NK-92 (cell line): Measurements from ENCODE around the gene MRC1.

Experiments used
- DNase-seq: peaks from one replicate; lab custom pipeline; 2025; ENCODE audit not compliant: unreplicated experiment; lab: John Stamatoyannopoulos, UW

Gene MRC1

GRCh38 chr10:17795083-17795482 lies 14.1 kb upstream of the MRC1 start:
- no peak for DNase-seq

- no peak for DNase-seq
Measured at GRCh38 chr10:17795813-17796594, 13.1 kb upstream of the MRC1 start.

GRCh38 chr10:17801507-17801906 lies 7.6 kb upstream of the MRC1 start:
- DNase-seq, result no peak

GRCh38 chr10:17802350-17802749 lies 6.8 kb upstream of the MRC1 start:
- no peak for DNase-seq

- DNase-seq, result no peak
Measured at GRCh38 chr10:17802976-17803375, 6.2 kb upstream of the MRC1 start.

GRCh38 chr10:17805330-17805729 lies 3.8 kb upstream of the MRC1 start:
- no peak for DNase-seq

- DNase-seq, result no peak
Measured at GRCh38 chr10:17805921-17806577, 3.1 kb upstream of the MRC1 start.

GRCh38 chr10:17811146-17811865 lies 2.2 kb downstream of the MRC1 start:
- no peak for DNase-seq

GRCh38 chr10:17814973-17815372 lies 5.8 kb downstream of the MRC1 start:
- DNase-seq, result no peak

GRCh38 chr10:17816199-17816598 lies 7.1 kb downstream of the MRC1 start:
- no peak for DNase-seq

GRCh38 chr10:17817316-17817715 lies 8.2 kb downstream of the MRC1 start:
- DNase-seq, result no peak

- DNase-seq, result no peak
Measured at GRCh38 chr10:17817790-17818189, 8.6 kb downstream of the MRC1 start.

- DNase-seq, result no peak
Measured at GRCh38 chr10:17819836-17820235, 10.7 kb downstream of the MRC1 start.

GRCh38 chr10:17820943-17821342 lies 11.8 kb downstream of the MRC1 start:
- no peak for DNase-seq

GRCh38 chr10:17821893-17822292 lies 12.7 kb downstream of the MRC1 start:
- no peak for DNase-seq

- no peak for DNase-seq
Measured at GRCh38 chr10:17831341-17831740, 22.2 kb downstream of the MRC1 start.

GRCh38 chr10:17831896-17832295 lies 22.7 kb downstream of the MRC1 start:
- DNase-seq, result no peak

- DNase-seq, result no peak
Measured at GRCh38 chr10:17833656-17834055, 24.5 kb downstream of the MRC1 start.

GRCh38 chr10:17835688-17836087 lies 26.5 kb downstream of the MRC1 start:
- no peak for DNase-seq

- no peak for DNase-seq
Measured at GRCh38 chr10:17836942-17837341, 27.8 kb downstream of the MRC1 start.

- DNase-seq, result no peak
Measured at GRCh38 chr10:17838080-17838648, 29.0 kb downstream of the MRC1 start.

GRCh38 chr10:17841050-17841449 lies 31.9 kb downstream of the MRC1 start:
- DNase-seq, result no peak
